ENCODE results near the gene CYB561D1.

GRCh38 chr1:109493227-109493626, 667 bp upstream of the CYB561D1 start:
- TF ChIP-seq CTCF (IDR thresholded peaks at IDR 0.05; ENCODE audit: low read length) = no peak
- no peak for TF ChIP-seq EZH2 (IDR thresholded peaks at IDR 0.05; ENCODE audit: borderline replicate concordance, low read length)
